HepG2 (cell line): ENCODE results near the gene NOTUM. TPM values are rescaled to one million over a fixed set of nuclear protein-coding genes. Genes with fewer than 3 reads are reported as not detected.

Experiments
- HNRNPLL ChIP-seq: fragments of 200-400 bp; formaldehyde crosslinking; IDR thresholded peaks from 2 replicates; pipeline ENCODE4 v1.6.1; 2017; ENCODE audit warnings: mild to moderate bottlenecking, low read depth, low read length; ENCODE audit not compliant: poor library complexity, severe bottlenecking
- ISL2 ChIP-seq: sonication (generic); formaldehyde crosslinking; IDR thresholded peaks from 2 replicates; pipeline ENCODE4 v1.5.0; 2020; ENCODE audit warnings: missing genetic modification reagents
- KAT8 ChIP-seq: IDR thresholded peaks from 2 replicates; pipeline ENCODE4 v1.6.1; 2016; ENCODE audit warnings: missing genetic modification reagents, missing compliant biosample characterization
- KDM5B ChIP-seq: sonication (generic); formaldehyde crosslinking; IDR thresholded peaks from 2 replicates; pipeline ENCODE4 v1.4.0; 2020; ENCODE audit warnings: missing genetic modification reagents, mild to moderate bottlenecking, borderline replicate concordance
- MAZ ChIP-seq, 2 experiments: sonication (generic) in 1 of 2; formaldehyde crosslinking in 1 of 2; IDR thresholded peaks; 2 replicates each; pipeline versions ENCODE4 v1.5.0 to v1.6.1; 2012 to 2020; ENCODE audit warnings: low read depth in 2 of 2, mild to moderate bottlenecking in 2 of 2, borderline replicate concordance in 1 of 2, improper control_type of control experiment in 1 of 2, low read length in 1 of 2, missing genetic modification reagents in 1 of 2, moderate library complexity in 1 of 2
- SAP130 ChIP-seq: IDR thresholded peaks from 2 replicates; pipeline ENCODE4 v1.6.1; 2016; ENCODE audit warnings: low read depth
- SIX4 ChIP-seq: sonication (generic); formaldehyde crosslinking; IDR thresholded peaks from 2 replicates; pipeline ENCODE4 v1.4.0; 2020; ENCODE audit warnings: missing genetic modification reagents
- ZNF235 ChIP-seq: sonication (generic); formaldehyde crosslinking; IDR thresholded peaks from 2 replicates; pipeline ENCODE4 v1.8.1; 2023; ENCODE audit warnings: mild to moderate bottlenecking, missing genetic modification reagents, borderline replicate concordance
- ZNF446 ChIP-seq: sonication (generic); formaldehyde crosslinking; IDR thresholded peaks from 2 replicates; pipeline ENCODE4 v1.5.0; 2020; ENCODE audit warnings: mild to moderate bottlenecking, missing genetic modification reagents
- ZNF616 ChIP-seq: sonication (generic); formaldehyde crosslinking; IDR thresholded peaks from 2 replicates; pipeline ENCODE4 v1.5.0; 2020; ENCODE audit warnings: low read depth, mild to moderate bottlenecking, missing genetic modification reagents
- ZNF7 ChIP-seq: IDR thresholded peaks from 2 replicates; pipeline ENCODE4 v1.6.1; 2016; ENCODE audit warnings: missing biosample characterization, missing genetic modification reagents
- ZNF781 ChIP-seq: sonication (generic); formaldehyde crosslinking; IDR thresholded peaks from 2 replicates; pipeline ENCODE4 v1.5.1; 2020; ENCODE audit warnings: borderline replicate concordance, mild to moderate bottlenecking, missing genetic modification reagents; ENCODE audit errors: not compliant biosample characterization
- ZNF782 ChIP-seq: sonication (generic); formaldehyde crosslinking; IDR thresholded peaks from 2 replicates; pipeline ENCODE4 v1.4.0; 2020; ENCODE audit warnings: missing genetic modification reagents, mild to moderate bottlenecking, borderline replicate concordance
- ZNF790 ChIP-seq: sonication (generic); formaldehyde crosslinking; IDR thresholded peaks from 2 replicates; pipeline ENCODE4 v1.8.0; 2022; ENCODE audit warnings: missing genetic modification reagents, mild to moderate bottlenecking, borderline replicate concordance
- polyA plus RNA-seq, 8 experiments: library from polyadenylated mRNA; depleted of rRNA in 3 of 8; stranded (reverse) in 7 of 8; unstranded in 1 of 8; fragments of >200 nt; fragmentation: Illumina TruSeq in 4 of 8; extraction: Trizol in 4 of 8; gene quantifications; 2 replicates each; pipeline versions ENCODE4 v1.2.1 to v1.2.3, GENCODE V29; 2011 to 2016; ENCODE audit warnings: low read depth in 4 of 8, missing spikeins in 1 of 8, mixed read lengths in 1 of 8; ENCODE audit not compliant: insufficient read depth in 1 of 8
- total RNA-seq, 5 experiments: library from RNA; depleted of rRNA; stranded (reverse); fragments of >200 nt; fragmentation: Illumina TruSeq; extraction: Trizol; gene quantifications; 2 replicates each; pipeline ENCODE4 v1.2.3, GENCODE V29; 2016; ENCODE audit warnings: low read depth in 1 of 5
- TF ChIP-seq, protein P1 (sequence below): sonication (generic); formaldehyde crosslinking; conservative IDR thresholded peaks from 2 replicates; pipeline ENCODE4 v1.8.0; 2022; ENCODE audit warnings: mild to moderate bottlenecking, moderate library complexity, missing genetic modification reagents
- TF ChIP-seq, protein P2 (sequence below): sonication (generic); formaldehyde crosslinking; IDR thresholded peaks from 2 replicates; pipeline ENCODE4 v1.5.0; 2020; ENCODE audit warnings: missing genetic modification reagents
- TF ChIP-seq, protein P3 (sequence below): sonication (generic); formaldehyde crosslinking; IDR thresholded peaks from 2 replicates; pipeline ENCODE4 v1.4.0; 2020; ENCODE audit warnings: mild to moderate bottlenecking, missing genetic modification reagents
- TF ChIP-seq, protein P4 (sequence below): sonication (generic); formaldehyde crosslinking; IDR thresholded peaks from 2 replicates; pipeline ENCODE4 v1.4.0; 2020; ENCODE audit warnings: missing genetic modification reagents
- TF ChIP-seq, protein P5 (sequence below): sonication (generic); formaldehyde crosslinking; IDR thresholded peaks from 2 replicates; pipeline ENCODE4 v1.5.1; 2020; ENCODE audit warnings: mild to moderate bottlenecking, missing genetic modification reagents

Gene NOTUM
- total and polyA plus RNA-seq, 2 of the 13 experiments (the other 11 are each of a cell fraction or from before 2014, with no cell fraction given) = 150 to 160 TPM

- TF ChIP-seq KDM5B (CRISPR knock-in tag) = no peak
- peak; percentile 47; the same call in 1 of the 2 replicates for TF ChIP-seq ZNF446 (CRISPR knock-in tag)
- peak; percentile 94 for TF ChIP-seq HNRNPLL
- TF ChIP-seq, protein P1, sequence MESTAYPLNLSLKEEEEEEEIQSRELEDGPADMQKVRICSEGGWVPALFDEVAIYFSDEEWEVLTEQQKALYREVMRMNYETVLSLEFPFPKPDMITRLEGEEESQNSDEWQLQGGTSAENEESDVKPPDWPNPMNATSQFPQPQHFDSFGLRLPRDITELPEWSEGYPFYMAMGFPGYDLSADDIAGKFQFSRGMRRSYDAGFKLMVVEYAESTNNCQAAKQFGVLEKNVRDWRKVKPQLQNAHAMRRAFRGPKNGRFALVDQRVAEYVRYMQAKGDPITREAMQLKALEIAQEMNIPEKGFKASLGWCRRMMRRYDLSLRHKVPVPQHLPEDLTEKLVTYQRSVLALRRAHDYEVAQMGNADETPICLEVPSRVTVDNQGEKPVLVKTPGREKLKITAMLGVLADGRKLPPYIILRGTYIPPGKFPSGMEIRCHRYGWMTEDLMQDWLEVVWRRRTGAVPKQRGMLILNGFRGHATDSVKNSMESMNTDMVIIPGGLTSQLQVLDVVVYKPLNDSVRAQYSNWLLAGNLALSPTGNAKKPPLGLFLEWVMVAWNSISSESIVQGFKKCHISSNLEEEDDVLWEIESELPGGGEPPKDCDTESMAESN (CRISPR knock-in tag) = peak; percentile 81
- TF ChIP-seq, protein P2, sequence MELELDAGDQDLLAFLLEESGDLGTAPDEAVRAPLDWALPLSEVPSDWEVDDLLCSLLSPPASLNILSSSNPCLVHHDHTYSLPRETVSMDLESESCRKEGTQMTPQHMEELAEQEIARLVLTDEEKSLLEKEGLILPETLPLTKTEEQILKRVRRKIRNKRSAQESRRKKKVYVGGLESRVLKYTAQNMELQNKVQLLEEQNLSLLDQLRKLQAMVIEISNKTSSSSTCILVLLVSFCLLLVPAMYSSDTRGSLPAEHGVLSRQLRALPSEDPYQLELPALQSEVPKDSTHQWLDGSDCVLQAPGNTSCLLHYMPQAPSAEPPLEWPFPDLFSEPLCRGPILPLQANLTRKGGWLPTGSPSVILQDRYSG (CRISPR knock-in tag) = no peak
- TF ChIP-seq, protein P3, sequence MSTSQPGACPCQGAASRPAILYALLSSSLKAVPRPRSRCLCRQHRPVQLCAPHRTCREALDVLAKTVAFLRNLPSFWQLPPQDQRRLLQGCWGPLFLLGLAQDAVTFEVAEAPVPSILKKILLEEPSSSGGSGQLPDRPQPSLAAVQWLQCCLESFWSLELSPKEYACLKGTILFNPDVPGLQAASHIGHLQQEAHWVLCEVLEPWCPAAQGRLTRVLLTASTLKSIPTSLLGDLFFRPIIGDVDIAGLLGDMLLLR = peak; percentile 31; the same call in 1 of the 2 replicates
- TF ChIP-seq ZNF7 = no peak
- TF ChIP-seq SIX4 (CRISPR knock-in tag) = no peak
- peak; percentile 35; the same call in 1 of the 2 replicates for TF ChIP-seq ZNF790 (CRISPR knock-in tag)
- TF ChIP-seq, protein P4, sequence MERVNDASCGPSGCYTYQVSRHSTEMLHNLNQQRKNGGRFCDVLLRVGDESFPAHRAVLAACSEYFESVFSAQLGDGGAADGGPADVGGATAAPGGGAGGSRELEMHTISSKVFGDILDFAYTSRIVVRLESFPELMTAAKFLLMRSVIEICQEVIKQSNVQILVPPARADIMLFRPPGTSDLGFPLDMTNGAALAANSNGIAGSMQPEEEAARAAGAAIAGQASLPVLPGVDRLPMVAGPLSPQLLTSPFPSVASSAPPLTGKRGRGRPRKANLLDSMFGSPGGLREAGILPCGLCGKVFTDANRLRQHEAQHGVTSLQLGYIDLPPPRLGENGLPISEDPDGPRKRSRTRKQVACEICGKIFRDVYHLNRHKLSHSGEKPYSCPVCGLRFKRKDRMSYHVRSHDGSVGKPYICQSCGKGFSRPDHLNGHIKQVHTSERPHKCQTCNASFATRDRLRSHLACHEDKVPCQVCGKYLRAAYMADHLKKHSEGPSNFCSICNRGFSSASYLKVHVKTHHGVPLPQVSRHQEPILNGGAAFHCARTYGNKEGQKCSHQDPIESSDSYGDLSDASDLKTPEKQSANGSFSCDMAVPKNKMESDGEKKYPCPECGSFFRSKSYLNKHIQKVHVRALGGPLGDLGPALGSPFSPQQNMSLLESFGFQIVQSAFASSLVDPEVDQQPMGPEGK (CRISPR knock-in tag) = 0 out of 2 replicates have a peak, but pooled peaks have one; percentile 15
- peak; percentile 53; the same call in 1 of the 2 replicates for TF ChIP-seq ZNF782 (CRISPR knock-in tag)
- TF ChIP-seq MAZ (IDR thresholded peaks at IDR 0.05; ENCODE audit: borderline replicate concordance, low read depth, low read length) = no peak
- TF ChIP-seq MAZ (CRISPR knock-in tag; IDR thresholded peaks at IDR 0.05; ENCODE audit: low read depth) = peak; percentile 65; the same call in 1 of the 2 replicates
- no peak for TF ChIP-seq ZNF781 (CRISPR knock-in tag)
- TF ChIP-seq, protein P5, sequence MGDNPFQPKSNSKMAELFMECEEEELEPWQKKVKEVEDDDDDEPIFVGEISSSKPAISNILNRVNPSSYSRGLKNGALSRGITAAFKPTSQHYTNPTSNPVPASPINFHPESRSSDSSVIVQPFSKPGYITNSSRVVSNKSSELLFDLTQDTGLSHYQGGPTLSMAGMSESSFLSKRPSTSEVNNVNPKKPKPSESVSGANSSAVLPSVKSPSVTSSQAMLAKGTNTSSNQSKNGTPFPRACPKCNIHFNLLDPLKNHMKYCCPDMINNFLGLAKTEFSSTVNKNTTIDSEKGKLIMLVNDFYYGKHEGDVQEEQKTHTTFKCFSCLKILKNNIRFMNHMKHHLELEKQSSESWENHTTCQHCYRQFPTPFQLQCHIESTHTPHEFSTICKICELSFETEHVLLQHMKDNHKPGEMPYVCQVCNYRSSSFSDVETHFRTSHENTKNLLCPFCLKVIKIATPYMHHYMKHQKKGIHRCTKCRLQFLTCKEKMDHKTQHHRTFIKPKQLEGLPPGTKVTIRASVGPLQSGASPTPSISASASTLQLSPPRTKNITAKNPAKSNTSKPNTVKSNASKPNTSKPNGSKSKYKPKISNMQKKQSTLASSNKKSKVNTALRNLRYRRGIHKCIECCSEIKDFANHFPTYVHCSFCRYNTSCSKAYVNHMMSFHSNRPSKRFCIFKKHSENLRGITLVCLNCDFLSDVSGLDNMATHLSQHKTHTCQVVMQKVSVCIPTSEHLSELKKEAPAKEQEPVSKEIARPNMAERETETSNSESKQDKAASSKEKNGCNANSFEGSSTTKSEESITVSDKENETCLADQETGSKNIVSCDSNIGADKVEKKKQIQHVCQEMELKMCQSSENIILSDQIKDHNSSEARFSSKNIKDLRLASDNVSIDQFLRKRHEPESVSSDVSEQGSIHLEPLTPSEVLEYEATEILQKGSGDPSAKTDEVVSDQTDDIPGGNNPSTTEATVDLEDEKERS (CRISPR knock-in tag) = no peak
- TF ChIP-seq SAP130 (CRISPR knock-in tag) = peak; percentile 93
- peak; percentile 62; the same call in 1 of the 2 replicates for TF ChIP-seq ZNF235
- peak; percentile 74; the same call in 1 of the 2 replicates for TF ChIP-seq KAT8 (CRISPR knock-in tag)
- TF ChIP-seq ISL2 (CRISPR knock-in tag) = no peak
- 0 out of 2 replicates have a peak, but pooled peaks have one; percentile 29 for TF ChIP-seq ZNF616 (CRISPR knock-in tag)
Measured at GRCh38 chr17:81917565-81918332, 43.2 kb downstream of the NOTUM start, which contains the start of gene SIRT7 (continued).
